K562 (cell line): ENCODE results near the gene CTU1. TPM values are rescaled to one million over a fixed set of nuclear protein-coding genes. Genes with fewer than 3 reads are reported as not detected.

ENCODE experiments used
- ATAC-seq: fragments of 200-7000 bp; cut with Tn5 transposase; 3 replicates; pipeline ENCODE4 v1.9.1; 2020; ENCODE audit warnings: moderate library complexity
- BruUV-seq: library from RNA; stranded (reverse); fragments of 400-500 nt; replicated peaks from 2 replicates; lab custom pipeline; 2021; lab: Mats Ljungman, UMichigan
- CTCF ChIA-PET: fragments of 300-600 bp; formaldehyde crosslinking; extraction: SDS; loops from one replicate; lab custom pipeline; 2021; ENCODE audit warnings: low intra/inter-chr PET ratio; lab: Yijun Ruan, JAX
- POLR2A ChIA-PET: fragments of 300-600, 350-650 bp; sonication (Branson Sonifier 250); formaldehyde crosslinking; extraction: SDS; loops from one replicate; lab custom pipeline; 2021; ENCODE audit warnings: antibody characterized with exemption, inconsistent platforms; lab: Yijun Ruan, JAX
- DNase-seq, 4 experiments: peaks; one replicate each; pipeline versions ENCODE4 v3.0.0 to v3.0.0-alpha.2; 2011 to 2018; ENCODE audit warnings: low spot score in 3 of 4, mixed read lengths in 3 of 4; ENCODE audit errors: extremely low read depth in 1 of 4
- FAIRE-seq: peaks from 2 replicates; lab custom pipeline; 2011; peaks lifted over from hg19 to GRCh38; lab: Jason Lieb, UNC
- H2AFZ ChIP-seq: 2 replicates; pipeline ENCODE4 v1.6.0; 2011; ENCODE audit warnings: low read depth, low read length, control low read depth, inconsistent platforms
- H3K27ac ChIP-seq: fragments of 200-600 bp; 3 replicates; pipeline ENCODE4 v1.8.0; 2011; ENCODE audit warnings: low read depth, mild to moderate bottlenecking, control low read depth, inconsistent platforms, low read length, moderate library complexity, mixed read lengths; ENCODE audit errors: extremely low read depth
- H3K27me3 ChIP-seq, 2 experiments: fragments of 300-600 bp in 1 of 2; 2 replicates in 1 of 2; 3 replicates in 1 of 2; pipeline versions ENCODE4 v1.6.0 to v1.8.0; 2011; ENCODE audit warnings: inconsistent platforms in 2 of 2, low read length in 2 of 2, mild to moderate bottlenecking in 1 of 2, mixed read lengths in 1 of 2, moderate library complexity in 1 of 2; ENCODE audit not compliant: control insufficient read depth in 2 of 2, insufficient read depth in 2 of 2
- H3K36me3 ChIP-seq: fragments of 300-600 bp; 3 replicates; pipeline ENCODE4 v1.8.0; 2011; ENCODE audit warnings: mild to moderate bottlenecking, low read length, inconsistent platforms; ENCODE audit not compliant: control insufficient read depth, insufficient read depth
- H3K4me1 ChIP-seq, 2 experiments: fragments of 200-600 bp in 1 of 2; replicated peaks in 1 of 2; 2 replicates in 1 of 2; 3 replicates in 1 of 2; pipeline versions ENCODE4 v1.5.1 to v1.8.0; 2011; ENCODE audit warnings: inconsistent platforms in 2 of 2, low read length in 2 of 2, mild to moderate bottlenecking in 1 of 2, mixed read lengths in 1 of 2, moderate library complexity in 1 of 2; ENCODE audit not compliant: control insufficient read depth in 2 of 2, insufficient read depth in 2 of 2
- H3K4me2 ChIP-seq: 2 replicates; pipeline ENCODE4 v1.6.1; 2011; ENCODE audit warnings: low read length, control low read depth, inconsistent platforms, mixed read lengths; ENCODE audit not compliant: insufficient read depth
- H3K4me3 ChIP-seq: fragments of 200-600 bp; sonication (generic), shearing (Covaris generic); 2 replicates; pipeline ENCODE4 v1.5.1; 2016; ENCODE audit warnings: control low read depth, inconsistent platforms
- H3K79me2 ChIP-seq: fragments of 200-600 bp; 3 replicates; pipeline ENCODE4 v1.8.0; 2011; ENCODE audit warnings: low read length, inconsistent platforms; ENCODE audit not compliant: control insufficient read depth, insufficient read depth
- H3K9ac ChIP-seq, 2 experiments: 2 replicates each; pipeline versions ENCODE4 v1.6.0 to v1.6.1; 2011; ENCODE audit warnings: low read depth in 2 of 2, low read length in 2 of 2, control low read depth in 1 of 2, inconsistent platforms in 1 of 2, mild to moderate bottlenecking in 1 of 2, mixed read lengths in 1 of 2; ENCODE audit not compliant: insufficient read depth in 1 of 2
- H3K9me1 ChIP-seq: one replicate; pipeline ENCODE4 v1.6.0; 2011; ENCODE audit warnings: inconsistent platforms, mild to moderate bottlenecking, low read length, moderate library complexity; ENCODE audit not compliant: control insufficient read depth, insufficient read depth
- H3K9me3 ChIP-seq: replicated peaks from 2 replicates; pipeline ENCODE4 v1.5.1; 2011; ENCODE audit warnings: low read depth, low read length, inconsistent platforms; ENCODE audit not compliant: control insufficient read depth, insufficient read depth
- H4K20me1 ChIP-seq: replicated peaks from 2 replicates; pipeline ENCODE4 v1.6.1; 2011; ENCODE audit warnings: low read length, inconsistent platforms, mixed read lengths; ENCODE audit not compliant: control insufficient read depth, insufficient read depth
- BMI1 ChIP-seq: fragments of 150-350 bp; IDR thresholded peaks from 2 replicates; pipeline ENCODE4 v1.6.1; 2014; ENCODE audit warnings: low read length
- IRF9 ChIP-seq: fragments of 450-650 bp; IDR thresholded peaks from 2 replicates; pipeline ENCODE4 v1.6.1; 2016; ENCODE audit warnings: missing biosample characterization, missing genetic modification characterization
- NEUROD1 ChIP-seq: fragments of 150-350 bp; IDR thresholded peaks from 2 replicates; pipeline ENCODE4 v1.6.1; 2014; ENCODE audit warnings: borderline replicate concordance, low read length, low read depth; ENCODE audit not compliant: partially characterized antibody
- POLR2A ChIP-seq: fragments of 450-650 bp; conservative IDR thresholded peaks from 2 replicates; pipeline ENCODE4 v1.6.1; 2016
- STAT5B ChIP-seq: fragments of 250-450 bp; sonication (Bioruptor Pico); IDR thresholded peaks from 2 replicates; pipeline ENCODE4 v1.8.0; 2021; ENCODE audit warnings: mild to moderate bottlenecking, inconsistent platforms
- YBX1 ChIP-seq: fragments of 450-650 bp; IDR thresholded peaks from 2 replicates; pipeline ENCODE4 v1.7.1; 2016; ENCODE audit warnings: mild to moderate bottlenecking
- ZNF263 ChIP-seq: sonication (generic); formaldehyde crosslinking; IDR thresholded peaks from 2 replicates; pipeline ENCODE4 v1.8.0; 2022; ENCODE audit warnings: mild to moderate bottlenecking, missing genetic modification reagents, borderline replicate concordance
- ZNF431 ChIP-seq: sonication (generic); formaldehyde crosslinking; IDR thresholded peaks from 2 replicates; pipeline ENCODE4 v1.8.0; 2022; ENCODE audit warnings: mild to moderate bottlenecking, missing genetic modification reagents
- WGBS: fragments of 100-300 bp; shearing (Covaris generic); methylation state at CpG from one replicate; pipeline ENCODE4 v1.1.6; 2016; ENCODE audit warnings: low coverage, mixed read lengths; ENCODE audit not compliant: insufficient coverage; ENCODE audit errors: missing lambda C conversion rate; 5-methylcytosine and 5-hydroxymethylcytosine counted together
- in situ Hi-C: fragments of 300-500 bp; cut with MboI; formaldehyde crosslinking; loops from 4 replicates; pipeline ENCODE4 v1.15.0; 2018; ENCODE audit warnings: inconsistent platforms, mixed read lengths
- intact Hi-C: fragments of 100-400 bp; cut with micrococcal nuclease; formaldehyde crosslinking; loops from 2 replicates; pipeline ENCODE4 v1.14.2; 2022
- polyA plus RNA-seq, 8 experiments: library from polyadenylated mRNA; depleted of rRNA in 4 of 8; stranded (reverse) in 5 of 8; unstranded in 3 of 8; fragments of >200 nt; fragmentation: Nextera tagmentation in 2 of 8; fragmentation: Illumina TruSeq in 1 of 8; extraction: Ambion mirVana in 2 of 8; extraction: Trizol in 1 of 8; gene quantifications; 2 replicates each; pipeline versions ENCODE4 v1.2.1 to v1.2.3, GENCODE V29; 2011 to 2014; ENCODE audit warnings: inconsistent platforms in 1 of 8, missing spikeins in 1 of 8
- total RNA-seq, 7 experiments: library from RNA; depleted of rRNA in 6 of 7; stranded (reverse); fragments of >200 nt in 6 of 7; fragmentation: Illumina TruSeq in 2 of 7; extraction: Trizol in 2 of 7; gene quantifications; 2 replicates each; pipeline versions ENCODE4 v1.2.1 to v1.2.3, GENCODE V29; 2011 to 2021; ENCODE audit warnings: low replicate concordance in 1 of 7
- TF ChIP-seq, protein P1 (sequence below): fragments of 450-650 bp; formaldehyde crosslinking; IDR thresholded peaks from 2 replicates; pipeline ENCODE4 v1.4.0; 2020; ENCODE audit warnings: mild to moderate bottlenecking, moderate library complexity

The CTU1 gene
- total and polyA plus RNA-seq, 9 of the 15 experiments (the other 6 are each of a cell fraction or from before 2014, with no cell fraction given), result 0.03 to 18.4 (median 2.3) TPM; not detected in 1

DNA sequence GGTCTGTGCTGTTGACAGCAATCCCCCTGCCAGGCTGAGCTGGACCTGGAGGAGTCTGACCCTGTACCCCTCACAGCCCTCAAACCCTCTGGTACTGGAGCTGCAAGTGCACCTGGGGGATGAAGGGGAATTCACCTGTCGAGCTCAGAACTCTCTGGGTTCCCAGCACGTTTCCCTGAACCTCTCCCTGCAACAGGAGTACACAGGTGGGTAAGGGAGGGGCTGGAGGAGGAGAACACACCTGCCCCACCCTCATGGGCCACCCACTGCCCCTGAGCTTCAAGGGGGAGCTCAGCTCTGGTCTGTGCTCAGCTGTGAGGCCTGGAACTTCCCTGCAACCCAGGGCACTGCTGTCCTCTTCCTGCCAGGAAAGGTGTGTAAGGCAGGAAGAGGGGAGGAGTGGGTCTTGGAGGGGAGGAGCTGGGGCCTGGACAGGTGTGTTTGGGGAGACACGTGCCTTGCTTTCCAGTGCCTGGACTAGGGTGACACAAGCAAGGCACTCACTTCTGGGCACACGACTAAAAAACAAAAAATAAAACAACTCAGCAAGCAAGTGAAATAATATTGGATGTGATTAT, 37.8 kb upstream of the CTU1 start (continued):
- TF ChIP-seq, protein P1, sequence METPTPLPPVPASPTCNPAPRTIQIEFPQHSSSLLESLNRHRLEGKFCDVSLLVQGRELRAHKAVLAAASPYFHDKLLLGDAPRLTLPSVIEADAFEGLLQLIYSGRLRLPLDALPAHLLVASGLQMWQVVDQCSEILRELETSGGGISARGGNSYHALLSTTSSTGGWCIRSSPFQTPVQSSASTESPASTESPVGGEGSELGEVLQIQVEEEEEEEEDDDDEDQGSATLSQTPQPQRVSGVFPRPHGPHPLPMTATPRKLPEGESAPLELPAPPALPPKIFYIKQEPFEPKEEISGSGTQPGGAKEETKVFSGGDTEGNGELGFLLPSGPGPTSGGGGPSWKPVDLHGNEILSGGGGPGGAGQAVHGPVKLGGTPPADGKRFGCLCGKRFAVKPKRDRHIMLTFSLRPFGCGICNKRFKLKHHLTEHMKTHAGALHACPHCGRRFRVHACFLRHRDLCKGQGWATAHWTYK (CRISPR knock-in tag), result no peak
- TF ChIP-seq POLR2A (no peak), NEUROD1 (no peak), BMI1 (no peak), YBX1 (no peak)

- H3K9me3 ChIP-seq, result no peaks in the 10 kb centered on the region
- peaks cover 4% of the 10 kb centered on the region; the same call in 1 of the 2 replicates for H4K20me1 ChIP-seq
- ChIA-PET POLR2A (no interaction called here), CTCF (no interaction called here)
- H3K4me3 ChIP-seq, result no peak overlapping the region
- in situ Hi-C loops, result no loop called here
- H3K27ac ChIP-seq, result no peak overlapping the region
- H3K27me3 ChIP-seq, result peaks cover 11 to 50% of the 10 kb centered on the region in 2 experiments; a peak in 4 of 5 replicates
- H3K9me1 ChIP-seq, result no peaks in the 10 kb centered on the region
- H3K36me3 ChIP-seq, result no peaks in the 10 kb centered on the region
- DNase-seq (no peak), FAIRE-seq (no peak), ATAC-seq (no peak)
- WGBS, result 4% methylated on average over 9 of the region's 11 CpGs
- H2AFZ ChIP-seq, result no peak overlapping the region
- no peak overlapping the region for H3K9ac ChIP-seq
- 0 out of 2 replicates have a peak, but pooled peaks have one; percentile 22 for TF ChIP-seq ZNF263
- no peak for TF ChIP-seq IRF9 (tag)
- no peak for TF ChIP-seq STAT5B (CRISPR knock-in tag)
- TF ChIP-seq ZNF431 (CRISPR knock-in tag), result no peak
- H3K4me1 ChIP-seq, result peaks cover 2 to 4% of the 10 kb centered on the region in 2 experiments; a peak in 3 of 5 replicates
- no peak overlapping the region for H3K4me2 ChIP-seq
- H3K79me2 ChIP-seq, result no peaks in the 10 kb centered on the region
- BruUV-seq, result no TSS peak
- intact Hi-C loops, result no loop called here
These were observed 36.4 kb upstream of the CTU1 start for GRCh38 chr19:51144482-51145045.
